Neural cell (in vitro differentiated cells): Measurements from ENCODE around the gene LRRC46. TPM values are rescaled to one million over a fixed set of nuclear protein-coding genes. Genes with fewer than 3 reads are reported as not detected.

ENCODE experiments used
- H2AFZ ChIP-seq: fragments of 200-600, 300-800 bp; sonication (generic), shearing (Covaris generic); 2 replicates; pipeline ENCODE4 v1.6.0; 2014; ENCODE audit warnings: low read depth, mild to moderate bottlenecking, antibody characterized with exemption, low read length, moderate library complexity
- H3F3A ChIP-seq: fragments of 200-600 bp; shearing (Covaris generic); 2 replicates; pipeline ENCODE4 v1.6.1; 2016; ENCODE audit warnings: mild to moderate bottlenecking, moderate library complexity, mixed read lengths, antibody characterized with exemption, low read length; ENCODE audit not compliant: insufficient read depth, poor library complexity, severe bottlenecking
- H3K27ac ChIP-seq: fragments of 200-600, 300-800 bp; sonication (generic), shearing (Covaris generic); 2 replicates; pipeline ENCODE4 v1.5.1; 2014; ENCODE audit warnings: mild to moderate bottlenecking, low read length, moderate library complexity
- H3K27me3 ChIP-seq: fragments of 300-800, 200-600 bp; sonication (generic), shearing (Covaris generic); 2 replicates; pipeline ENCODE4 v1.6.0; 2014; ENCODE audit warnings: mild to moderate bottlenecking, low read depth, low read length, moderate library complexity; ENCODE audit not compliant: insufficient read depth
- H3K36me3 ChIP-seq: fragments of 300-800, 200-600 bp; sonication (generic), shearing (Covaris generic); 2 replicates; pipeline ENCODE4 v1.5.1; 2014; ENCODE audit warnings: mild to moderate bottlenecking, antibody characterized with exemption, low read length, moderate library complexity; ENCODE audit not compliant: insufficient read depth
- H3K4me2 ChIP-seq: fragments of 300-800, 200-600 bp; sonication (generic), shearing (Covaris generic); 2 replicates; pipeline ENCODE4 v1.6.0; 2014; ENCODE audit warnings: mild to moderate bottlenecking, low read length
- H3K4me3 ChIP-seq: fragments of 300-800, 200-600 bp; sonication (generic), shearing (Covaris generic); 2 replicates; pipeline ENCODE4 v1.5.1; 2014; ENCODE audit warnings: mild to moderate bottlenecking, low read length, moderate library complexity
- H3K79me2 ChIP-seq: fragments of 200-600 bp; shearing (Covaris generic); replicated peaks from 2 replicates; pipeline ENCODE4 v1.6.0; 2014; ENCODE audit warnings: mild to moderate bottlenecking, low read length, moderate library complexity; ENCODE audit not compliant: insufficient read depth
- H3K9ac ChIP-seq: fragments of 300-800, 200-600 bp; sonication (generic), shearing (Covaris generic); 2 replicates; pipeline ENCODE4 v1.6.1; 2016; ENCODE audit warnings: mild to moderate bottlenecking, low read length, mixed read lengths
- H3K9me2 ChIP-seq: fragments of 200-600 bp; shearing (Covaris generic); 2 replicates; pipeline ENCODE4 v1.6.1; 2016; ENCODE audit warnings: mild to moderate bottlenecking, low read length, mixed read lengths; ENCODE audit not compliant: insufficient read depth
- H3K9me3 ChIP-seq: fragments of 200-600, 300-800 bp; sonication (generic), shearing (Covaris generic); 2 replicates; pipeline ENCODE4 v1.6.1; 2016; ENCODE audit warnings: mild to moderate bottlenecking, mixed run types, low read length, moderate library complexity, mixed read lengths
- H4K20me1 ChIP-seq: fragments of 200-600 bp; shearing (Covaris generic); 2 replicates; pipeline ENCODE4 v1.6.1; 2016; ENCODE audit warnings: mild to moderate bottlenecking, mixed run types; ENCODE audit not compliant: insufficient read depth
- MXI1 ChIP-seq: fragments of 450-650 bp; conservative IDR thresholded peaks from 2 replicates; pipeline ENCODE4 v1.6.1; 2014; ENCODE audit warnings: antibody characterized with exemption, mild to moderate bottlenecking; ENCODE audit not compliant: poor library complexity, severe bottlenecking
- POLR2AphosphoS5 ChIP-seq: IDR thresholded peaks from 2 replicates; pipeline ENCODE4 v1.6.1; 2012
- RAD21 ChIP-seq: fragments of 450-650 bp; conservative IDR thresholded peaks from 2 replicates; pipeline ENCODE4 v1.6.1; 2014; ENCODE audit warnings: antibody characterized with exemption, mild to moderate bottlenecking, moderate library complexity
- TAF1 ChIP-seq: IDR thresholded peaks from 2 replicates; pipeline ENCODE4 v1.6.1; 2012; ENCODE audit warnings: low read depth
- polyA plus RNA-seq: library from polyadenylated mRNA; depleted of rRNA; stranded (reverse); fragments of >200 nt; gene quantifications from 2 replicates; pipeline ENCODE4 v1.2.3, GENCODE V29; 2014
- TF ChIP-seq, protein P1 (sequence below): IDR thresholded peaks from 2 replicates; pipeline ENCODE4 v1.6.1; 2012; ENCODE audit warnings: borderline replicate concordance
- TF ChIP-seq, protein P2 (sequence below): fragments of 450-650 bp; IDR thresholded peaks from 2 replicates; pipeline ENCODE4 v1.5.1; 2014; ENCODE audit warnings: antibody characterized with exemption, mild to moderate bottlenecking, moderate library complexity; ENCODE audit not compliant: poor library complexity, severe bottlenecking

Gene LRRC46
- polyA plus RNA-seq, 1 donor from 2014 or later = 0.12 TPM

DNA sequence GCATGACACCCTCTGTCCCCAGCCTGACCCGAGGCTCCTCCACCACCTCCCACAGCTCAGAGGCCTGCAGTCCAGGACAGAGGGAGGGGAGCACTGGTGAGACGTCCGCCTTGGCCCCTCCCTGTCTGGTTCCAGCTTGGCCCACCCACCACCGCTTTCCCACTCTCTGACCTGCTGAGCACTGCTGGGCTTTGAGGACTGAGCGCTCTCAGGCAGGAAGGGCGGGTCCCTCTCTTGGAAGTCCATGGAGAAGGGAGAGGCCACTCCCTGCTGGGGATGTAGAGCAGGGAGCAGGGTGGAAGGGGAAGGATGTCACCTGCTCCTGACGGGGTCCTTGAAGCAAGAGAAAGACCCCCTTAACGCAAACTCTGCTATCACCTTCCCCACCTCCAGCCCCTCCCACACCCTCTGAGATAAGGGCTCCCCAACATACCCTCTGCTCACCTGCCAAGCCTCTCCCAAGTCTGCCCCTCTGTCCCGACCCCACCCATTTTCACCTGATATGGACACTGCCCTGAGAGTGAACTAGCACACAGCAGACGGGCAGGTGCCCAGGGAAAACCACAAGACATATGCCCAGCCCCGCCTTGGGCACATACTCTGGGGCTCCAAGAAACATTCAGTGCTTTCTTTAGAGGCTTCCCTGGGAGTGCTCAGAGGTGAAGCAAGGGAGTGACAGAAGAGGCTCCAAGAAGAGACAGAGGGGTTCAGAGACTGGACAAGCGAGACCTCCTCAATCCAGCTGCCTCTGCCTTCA, 11.3 kb upstream of the LRRC46 start:
- Histone ChIP-seq H3K9me3 (no peaks in the 10 kb centered on the region), H3K4me3 (peak overlapping the region; percentile 96), H3K27ac (no peak overlapping the region), H3K9ac (peak overlapping the region; percentile 72), H2AFZ (no peak overlapping the region), H3K27me3 (no peaks in the 10 kb centered on the region), H4K20me1 (no peaks in the 10 kb centered on the region), H3K79me2 (no peaks in the 10 kb centered on the region), H3K9me2 (no peaks in the 10 kb centered on the region), H3F3A (no peaks in the 10 kb centered on the region), H3K36me3 (no peaks in the 10 kb centered on the region), H3K4me2 (no peak overlapping the region)
- no peak for TF ChIP-seq POLR2AphosphoS5
- TF ChIP-seq RAD21 = no peak

DNA sequence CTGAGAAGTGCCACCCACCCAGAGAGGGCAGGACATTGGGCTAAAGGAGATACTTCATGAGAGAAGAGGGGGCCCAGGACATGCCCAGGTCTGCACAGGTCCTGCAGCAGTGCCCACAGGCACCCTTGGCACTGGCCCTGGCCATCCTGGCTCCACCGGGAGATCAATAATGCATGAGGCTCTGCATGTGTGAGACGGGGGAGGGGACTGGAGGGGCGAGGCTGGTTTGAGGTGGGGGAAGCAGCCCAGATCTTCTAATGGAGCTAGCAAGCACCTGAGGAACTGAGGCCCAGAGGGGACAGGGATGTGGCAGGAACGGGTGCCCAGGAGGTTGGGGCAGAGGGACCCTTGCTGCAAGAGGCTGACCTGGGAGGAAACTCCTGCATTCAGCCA, 10.4 kb upstream of the LRRC46 start:
- H2AFZ ChIP-seq = no peak overlapping the region

DNA sequence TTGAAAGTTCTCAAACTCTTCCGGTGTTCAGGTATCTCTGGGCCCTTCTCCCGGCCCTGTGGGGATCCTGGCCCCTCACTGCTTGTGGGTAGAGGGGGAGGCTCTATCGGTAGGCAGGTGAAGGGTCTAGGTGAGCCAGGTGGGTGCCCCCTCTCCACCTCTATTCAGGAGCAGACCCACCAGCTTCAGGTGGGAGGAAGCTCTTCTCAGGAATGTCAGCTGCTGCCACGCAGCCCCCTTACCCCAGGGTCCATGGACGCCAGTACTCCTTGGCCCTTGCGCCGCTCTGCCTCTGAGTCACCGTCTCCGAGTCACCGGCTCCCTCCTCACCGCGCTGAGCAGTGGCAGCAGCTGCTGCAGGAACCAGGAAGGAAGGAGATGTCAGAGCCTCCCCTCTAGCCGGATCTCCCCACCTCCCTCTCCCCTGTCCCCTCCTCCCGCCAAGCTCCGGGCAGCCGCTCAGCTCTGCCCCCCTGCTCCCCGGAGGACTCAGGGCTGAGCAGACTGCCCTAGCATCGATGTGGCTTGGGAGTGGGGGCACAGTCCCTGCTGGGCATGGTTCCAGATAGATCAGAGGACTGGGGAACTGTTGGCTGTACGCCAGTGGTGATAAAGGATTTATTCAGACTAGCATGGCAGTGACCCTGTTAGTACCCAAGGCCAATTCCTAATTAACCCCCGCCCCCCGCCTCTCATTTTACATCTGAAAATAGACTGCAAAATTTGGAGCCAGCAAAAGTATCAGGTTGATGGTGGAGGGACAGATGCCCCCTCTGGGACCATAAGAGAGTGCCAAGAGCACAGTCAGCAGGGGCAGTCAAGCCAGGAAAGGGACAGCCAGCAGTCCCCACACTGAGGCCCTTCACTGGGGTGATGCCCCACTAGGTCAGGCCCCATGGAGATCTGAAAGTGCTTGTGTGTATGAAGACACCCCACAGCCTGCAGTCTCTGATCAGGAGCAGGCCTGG, 9.8 kb upstream of the LRRC46 start, which contains the start of gene OSBPL7:
Gene OSBPL7 (minus strand): TSS at position 371 of the 968 bp plus-strand sequence. CDS start 1,516 bp downstream, outside the sequence.
- Histone ChIP-seq H3K4me2 (peak within 1 kb of the TSS; percentile 91), H3K36me3 (no peaks in the 10 kb centered on the region), H3K9ac (peak within 1 kb of the TSS; percentile 72), H3K79me2 (no peaks in the 10 kb centered on the region), H3K4me3 (peak within 1 kb of the TSS; percentile 96), H4K20me1 (no peaks in the 10 kb centered on the region), H3F3A (no peaks in the 10 kb centered on the region), H3K9me3 (no peaks in the 10 kb centered on the region), H3K27ac (peak within 1 kb of the TSS; percentile 34), H3K27me3 (no peaks in the 10 kb centered on the region), H2AFZ (peak within 1 kb of the TSS; percentile 45), H3K9me2 (no peaks in the 10 kb centered on the region)
- peak; percentile 66 for TF ChIP-seq MXI1
- TF ChIP-seq, protein P1, sequence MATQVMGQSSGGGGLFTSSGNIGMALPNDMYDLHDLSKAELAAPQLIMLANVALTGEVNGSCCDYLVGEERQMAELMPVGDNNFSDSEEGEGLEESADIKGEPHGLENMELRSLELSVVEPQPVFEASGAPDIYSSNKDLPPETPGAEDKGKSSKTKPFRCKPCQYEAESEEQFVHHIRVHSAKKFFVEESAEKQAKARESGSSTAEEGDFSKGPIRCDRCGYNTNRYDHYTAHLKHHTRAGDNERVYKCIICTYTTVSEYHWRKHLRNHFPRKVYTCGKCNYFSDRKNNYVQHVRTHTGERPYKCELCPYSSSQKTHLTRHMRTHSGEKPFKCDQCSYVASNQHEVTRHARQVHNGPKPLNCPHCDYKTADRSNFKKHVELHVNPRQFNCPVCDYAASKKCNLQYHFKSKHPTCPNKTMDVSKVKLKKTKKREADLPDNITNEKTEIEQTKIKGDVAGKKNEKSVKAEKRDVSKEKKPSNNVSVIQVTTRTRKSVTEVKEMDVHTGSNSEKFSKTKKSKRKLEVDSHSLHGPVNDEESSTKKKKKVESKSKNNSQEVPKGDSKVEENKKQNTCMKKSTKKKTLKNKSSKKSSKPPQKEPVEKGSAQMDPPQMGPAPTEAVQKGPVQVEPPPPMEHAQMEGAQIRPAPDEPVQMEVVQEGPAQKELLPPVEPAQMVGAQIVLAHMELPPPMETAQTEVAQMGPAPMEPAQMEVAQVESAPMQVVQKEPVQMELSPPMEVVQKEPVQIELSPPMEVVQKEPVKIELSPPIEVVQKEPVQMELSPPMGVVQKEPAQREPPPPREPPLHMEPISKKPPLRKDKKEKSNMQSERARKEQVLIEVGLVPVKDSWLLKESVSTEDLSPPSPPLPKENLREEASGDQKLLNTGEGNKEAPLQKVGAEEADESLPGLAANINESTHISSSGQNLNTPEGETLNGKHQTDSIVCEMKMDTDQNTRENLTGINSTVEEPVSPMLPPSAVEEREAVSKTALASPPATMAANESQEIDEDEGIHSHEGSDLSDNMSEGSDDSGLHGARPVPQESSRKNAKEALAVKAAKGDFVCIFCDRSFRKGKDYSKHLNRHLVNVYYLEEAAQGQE = no peak
- TF ChIP-seq, protein P2, sequence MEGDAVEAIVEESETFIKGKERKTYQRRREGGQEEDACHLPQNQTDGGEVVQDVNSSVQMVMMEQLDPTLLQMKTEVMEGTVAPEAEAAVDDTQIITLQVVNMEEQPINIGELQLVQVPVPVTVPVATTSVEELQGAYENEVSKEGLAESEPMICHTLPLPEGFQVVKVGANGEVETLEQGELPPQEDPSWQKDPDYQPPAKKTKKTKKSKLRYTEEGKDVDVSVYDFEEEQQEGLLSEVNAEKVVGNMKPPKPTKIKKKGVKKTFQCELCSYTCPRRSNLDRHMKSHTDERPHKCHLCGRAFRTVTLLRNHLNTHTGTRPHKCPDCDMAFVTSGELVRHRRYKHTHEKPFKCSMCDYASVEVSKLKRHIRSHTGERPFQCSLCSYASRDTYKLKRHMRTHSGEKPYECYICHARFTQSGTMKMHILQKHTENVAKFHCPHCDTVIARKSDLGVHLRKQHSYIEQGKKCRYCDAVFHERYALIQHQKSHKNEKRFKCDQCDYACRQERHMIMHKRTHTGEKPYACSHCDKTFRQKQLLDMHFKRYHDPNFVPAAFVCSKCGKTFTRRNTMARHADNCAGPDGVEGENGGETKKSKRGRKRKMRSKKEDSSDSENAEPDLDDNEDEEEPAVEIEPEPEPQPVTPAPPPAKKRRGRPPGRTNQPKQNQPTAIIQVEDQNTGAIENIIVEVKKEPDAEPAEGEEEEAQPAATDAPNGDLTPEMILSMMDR = peak; percentile 70
- TF ChIP-seq TAF1 = no peak
- TF ChIP-seq POLR2AphosphoS5 = peak; percentile 72

More for the DNA sequence above, 10.4 kb upstream of the LRRC46 start:
- H3K36me3 ChIP-seq = no peaks in the 10 kb centered on the region
- no peaks in the 10 kb centered on the region for H3K9me3 ChIP-seq
- H3K9me2 ChIP-seq = no peaks in the 10 kb centered on the region
- H4K20me1 ChIP-seq = no peaks in the 10 kb centered on the region
- TF ChIP-seq POLR2AphosphoS5 = no peak
- no peak for TF ChIP-seq RAD21
- peak overlapping the region; percentile 96 for H3K4me3 ChIP-seq
- no peaks in the 10 kb centered on the region for H3K79me2 ChIP-seq
- no peaks in the 10 kb centered on the region for H3F3A ChIP-seq
- no peaks in the 10 kb centered on the region for H3K27me3 ChIP-seq
- H3K4me2 ChIP-seq = peak overlapping the region; percentile 91
- peak overlapping the region; percentile 72 for H3K9ac ChIP-seq
- H3K27ac ChIP-seq = no peak overlapping the region
